ENCODE results near the gene CDC6. TPM values are rescaled to one million over a fixed set of nuclear protein-coding genes. Genes with fewer than 3 reads are reported as not detected.

The CDC6 gene
- total RNA-seq, 1 donor from 2014 or later, result 2.3 TPM

DNA sequence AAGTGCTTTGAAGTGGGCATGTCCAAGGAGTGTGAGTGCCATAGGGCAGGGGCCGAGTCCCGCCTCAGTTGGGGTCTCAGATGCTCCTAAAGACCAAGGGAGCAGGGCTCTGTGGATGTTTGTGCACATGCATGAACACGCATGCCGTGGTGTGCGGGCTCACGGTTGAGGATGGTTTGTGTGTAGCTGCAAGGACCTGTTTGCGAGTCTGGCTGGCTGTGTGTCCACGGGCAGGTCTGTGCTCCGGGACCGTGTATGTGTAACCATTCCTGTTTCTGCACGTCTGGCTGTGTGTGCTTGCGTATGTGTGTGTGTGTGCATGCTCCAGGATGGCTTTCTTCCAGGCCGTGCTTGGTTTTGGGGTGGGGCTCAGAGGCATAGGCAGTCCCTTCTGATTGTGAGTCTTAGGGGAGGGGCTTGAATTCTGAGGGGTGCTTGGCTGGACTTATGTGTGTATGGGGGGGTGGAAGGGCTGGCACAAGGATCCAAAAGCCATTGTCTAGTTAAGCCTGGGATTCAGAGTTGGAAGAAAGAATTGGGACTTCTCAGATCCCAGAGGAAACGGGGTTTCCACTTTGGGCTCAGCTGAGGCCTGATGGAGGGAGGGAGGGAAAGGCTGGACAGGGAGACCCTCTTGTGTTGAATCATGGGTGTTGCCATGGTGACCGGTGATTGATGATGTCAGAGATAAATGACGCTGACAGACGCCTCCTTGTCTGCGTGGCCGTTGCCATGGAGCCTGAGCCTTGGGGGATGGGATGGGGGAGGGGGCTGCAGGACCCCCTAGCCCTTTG lies 62.4 kb downstream of the CDC6 start:
- Histone ChIP-seq H3K36me3 (peaks cover 70% of the 10 kb centered on the region), H3K27me3 (ENCODE audit: low read depth) (no peaks in the 10 kb centered on the region), H3K27ac (peak overlapping the region; percentile 37), H3K9me3 (no peaks in the 10 kb centered on the region), H3K4me3 (no peak overlapping the region), H3K4me1 (peaks cover 87% of the 10 kb centered on the region)
- TF ChIP-seq, protein P1, sequence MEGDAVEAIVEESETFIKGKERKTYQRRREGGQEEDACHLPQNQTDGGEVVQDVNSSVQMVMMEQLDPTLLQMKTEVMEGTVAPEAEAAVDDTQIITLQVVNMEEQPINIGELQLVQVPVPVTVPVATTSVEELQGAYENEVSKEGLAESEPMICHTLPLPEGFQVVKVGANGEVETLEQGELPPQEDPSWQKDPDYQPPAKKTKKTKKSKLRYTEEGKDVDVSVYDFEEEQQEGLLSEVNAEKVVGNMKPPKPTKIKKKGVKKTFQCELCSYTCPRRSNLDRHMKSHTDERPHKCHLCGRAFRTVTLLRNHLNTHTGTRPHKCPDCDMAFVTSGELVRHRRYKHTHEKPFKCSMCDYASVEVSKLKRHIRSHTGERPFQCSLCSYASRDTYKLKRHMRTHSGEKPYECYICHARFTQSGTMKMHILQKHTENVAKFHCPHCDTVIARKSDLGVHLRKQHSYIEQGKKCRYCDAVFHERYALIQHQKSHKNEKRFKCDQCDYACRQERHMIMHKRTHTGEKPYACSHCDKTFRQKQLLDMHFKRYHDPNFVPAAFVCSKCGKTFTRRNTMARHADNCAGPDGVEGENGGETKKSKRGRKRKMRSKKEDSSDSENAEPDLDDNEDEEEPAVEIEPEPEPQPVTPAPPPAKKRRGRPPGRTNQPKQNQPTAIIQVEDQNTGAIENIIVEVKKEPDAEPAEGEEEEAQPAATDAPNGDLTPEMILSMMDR (IDR thresholded peaks at IDR 0.05), result no peak
- intact Hi-C loops (cut with DNase I), result no loop called here
- DNase-seq (no peak), ATAC-seq (no peak)

DNA sequence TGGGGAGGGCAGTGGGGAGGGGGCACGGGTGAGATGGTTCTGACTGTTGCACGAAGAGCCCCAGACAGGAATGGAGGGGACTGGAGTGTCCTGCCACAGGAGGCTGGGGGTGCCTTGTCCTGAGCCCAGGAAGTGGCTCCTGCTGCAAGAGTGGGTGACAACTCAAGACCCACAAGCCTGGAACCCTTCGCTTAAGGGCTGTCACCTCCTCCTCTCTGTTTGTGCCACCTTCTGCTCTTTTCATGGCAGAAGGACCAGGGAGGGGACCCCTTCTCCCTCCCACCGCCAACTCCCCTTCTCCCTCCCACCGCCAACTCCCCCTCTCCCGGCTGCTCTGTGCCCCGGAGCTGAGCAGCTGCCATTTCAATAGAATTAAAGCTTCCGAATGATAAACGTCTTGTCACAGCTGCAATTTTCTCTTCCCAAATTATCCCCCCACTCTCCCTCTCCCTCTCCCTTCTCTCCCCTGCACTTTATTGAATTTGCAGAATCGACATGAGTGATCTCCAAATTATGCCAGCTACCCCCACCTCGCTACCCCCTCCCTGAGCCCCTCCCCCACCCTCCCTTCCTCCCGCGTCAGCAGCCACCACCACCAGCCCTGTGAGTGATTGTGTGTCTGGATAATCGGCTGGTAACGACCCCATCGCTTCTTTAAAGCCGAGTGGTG lies 63.1 kb downstream of the CDC6 start:
- Histone ChIP-seq H3K4me3 (no peak overlapping the region), H3K27ac (peak overlapping the region; percentile 37), H3K4me1 (peaks cover 88% of the 10 kb centered on the region), H3K27me3 (ENCODE audit: low read depth) (no peaks in the 10 kb centered on the region), H3K9me3 (no peaks in the 10 kb centered on the region), H3K36me3 (peaks cover 78% of the 10 kb centered on the region)
- DNase-seq (no peak), ATAC-seq (no peak)
- TF ChIP-seq, protein P1 (IDR thresholded peaks at IDR 0.05), result no peak
- intact Hi-C loops (cut with DNase I), result no loop called here

- no peak overlapping the region for H3K4me3 ChIP-seq
- ATAC-seq (no peak), DNase-seq (no peak)
- H3K27me3 ChIP-seq (ENCODE audit: low read depth), result no peaks in the 10 kb centered on the region
- H3K9me3 ChIP-seq, result no peaks in the 10 kb centered on the region
- peaks cover 85% of the 10 kb centered on the region for H3K36me3 ChIP-seq
- peaks cover 80% of the 10 kb centered on the region for H3K4me1 ChIP-seq
- intact Hi-C loops (cut with DNase I), result no loop called here
- TF ChIP-seq, protein P1 (IDR thresholded peaks at IDR 0.05), result no peak
- H3K27ac ChIP-seq, result peak overlapping the region; percentile 11
These were observed 63.9 kb downstream of the CDC6 start for GRCh38 chr17:40351359-40352236.

- no peak for ATAC-seq
- DNase-seq, result no peak
- intact Hi-C loops (cut with DNase I), result no loop called here
- no peak overlapping the region for H3K27ac ChIP-seq
- H3K27me3 ChIP-seq (ENCODE audit: low read depth), result no peaks in the 10 kb centered on the region
- TF ChIP-seq, protein P1 (IDR thresholded peaks at IDR 0.05), result no peak
- no peak overlapping the region for H3K4me3 ChIP-seq
- H3K36me3 ChIP-seq, result peaks cover 90% of the 10 kb centered on the region
- H3K4me1 ChIP-seq, result peaks cover 74% of the 10 kb centered on the region
- no peaks in the 10 kb centered on the region for H3K9me3 ChIP-seq
These were observed 64.6 kb downstream of the CDC6 start for GRCh38 chr17:40352237-40352778.

DNA sequence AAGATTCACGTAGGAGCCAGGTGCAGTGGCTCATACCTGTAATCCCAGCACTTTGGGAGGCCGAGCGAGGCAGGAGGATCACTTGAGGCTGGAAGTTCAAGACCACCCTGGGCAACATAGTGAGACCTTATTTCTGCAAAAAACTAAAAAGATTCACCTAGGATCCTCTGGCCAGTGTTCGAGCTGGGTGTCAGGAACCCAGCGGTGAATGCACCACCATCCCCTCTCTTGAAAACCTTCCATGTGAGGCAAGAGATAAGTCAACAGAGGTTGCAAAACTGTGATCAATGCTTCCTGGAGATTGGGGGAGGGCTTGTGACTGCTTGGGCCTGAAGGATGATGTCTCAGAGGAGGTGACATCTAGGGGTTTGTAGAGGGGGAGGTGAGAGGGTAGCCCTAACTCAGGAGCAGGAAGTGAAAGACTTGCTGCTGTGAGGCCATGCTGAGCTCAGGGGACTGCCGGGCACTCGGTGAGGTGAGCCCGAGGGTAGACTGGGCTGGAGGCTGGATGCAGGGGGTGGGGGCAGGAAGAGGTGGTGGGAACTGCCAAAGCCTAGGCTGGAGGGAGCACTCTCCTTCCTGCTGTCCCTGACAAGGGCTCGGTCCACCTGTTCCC lies 65.2 kb downstream of the CDC6 start:
- intact Hi-C loops (cut with DNase I), result no loop called here
- no peaks in the 10 kb centered on the region for H3K9me3 ChIP-seq
- H3K4me3 ChIP-seq, result no peak overlapping the region
- H3K27me3 ChIP-seq (ENCODE audit: low read depth), result no peaks in the 10 kb centered on the region
- peaks cover 74% of the 10 kb centered on the region for H3K4me1 ChIP-seq
- TF ChIP-seq, protein P1 (IDR thresholded peaks at IDR 0.05), result no peak
- peak overlapping the region; percentile 53 for H3K27ac ChIP-seq
- DNase-seq (no peak), ATAC-seq (peak; percentile 7 to 21)
- peaks cover 89% of the 10 kb centered on the region for H3K36me3 ChIP-seq
